ENCODE data around the gene USP40.

The USP40 gene

GRCh38 chr2:233553366-233553765 is 13.2 kb downstream of the USP40 start:
- peak; percentile 30 for DNase-seq (ENCODE audit: low read depth)
- TF ChIP-seq, protein P1, sequence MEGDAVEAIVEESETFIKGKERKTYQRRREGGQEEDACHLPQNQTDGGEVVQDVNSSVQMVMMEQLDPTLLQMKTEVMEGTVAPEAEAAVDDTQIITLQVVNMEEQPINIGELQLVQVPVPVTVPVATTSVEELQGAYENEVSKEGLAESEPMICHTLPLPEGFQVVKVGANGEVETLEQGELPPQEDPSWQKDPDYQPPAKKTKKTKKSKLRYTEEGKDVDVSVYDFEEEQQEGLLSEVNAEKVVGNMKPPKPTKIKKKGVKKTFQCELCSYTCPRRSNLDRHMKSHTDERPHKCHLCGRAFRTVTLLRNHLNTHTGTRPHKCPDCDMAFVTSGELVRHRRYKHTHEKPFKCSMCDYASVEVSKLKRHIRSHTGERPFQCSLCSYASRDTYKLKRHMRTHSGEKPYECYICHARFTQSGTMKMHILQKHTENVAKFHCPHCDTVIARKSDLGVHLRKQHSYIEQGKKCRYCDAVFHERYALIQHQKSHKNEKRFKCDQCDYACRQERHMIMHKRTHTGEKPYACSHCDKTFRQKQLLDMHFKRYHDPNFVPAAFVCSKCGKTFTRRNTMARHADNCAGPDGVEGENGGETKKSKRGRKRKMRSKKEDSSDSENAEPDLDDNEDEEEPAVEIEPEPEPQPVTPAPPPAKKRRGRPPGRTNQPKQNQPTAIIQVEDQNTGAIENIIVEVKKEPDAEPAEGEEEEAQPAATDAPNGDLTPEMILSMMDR (conservative IDR thresholded peaks at IDR 0.05; ENCODE audit: low read depth, low read length) = no peak
- no peak overlapping the region for H3K4me3 ChIP-seq (ENCODE audit: low read depth, low read length)

GRCh38 chr2:233551491-233551890 is 15.1 kb downstream of the USP40 start:
- no peak for DNase-seq (ENCODE audit: low read depth)
- no peak overlapping the region for H3K4me3 ChIP-seq (ENCODE audit: low read depth, low read length)
- TF ChIP-seq, protein P1 (conservative IDR thresholded peaks at IDR 0.05; ENCODE audit: low read depth, low read length) = no peak

GRCh38 chr2:233546774-233547173 is 19.8 kb downstream of the USP40 start:
- H3K4me3 ChIP-seq (ENCODE audit: low read depth, low read length) = no peak overlapping the region
- TF ChIP-seq, protein P1 (conservative IDR thresholded peaks at IDR 0.05; ENCODE audit: low read depth, low read length) = no peak
- no peak for DNase-seq (ENCODE audit: low read depth)

DNA sequence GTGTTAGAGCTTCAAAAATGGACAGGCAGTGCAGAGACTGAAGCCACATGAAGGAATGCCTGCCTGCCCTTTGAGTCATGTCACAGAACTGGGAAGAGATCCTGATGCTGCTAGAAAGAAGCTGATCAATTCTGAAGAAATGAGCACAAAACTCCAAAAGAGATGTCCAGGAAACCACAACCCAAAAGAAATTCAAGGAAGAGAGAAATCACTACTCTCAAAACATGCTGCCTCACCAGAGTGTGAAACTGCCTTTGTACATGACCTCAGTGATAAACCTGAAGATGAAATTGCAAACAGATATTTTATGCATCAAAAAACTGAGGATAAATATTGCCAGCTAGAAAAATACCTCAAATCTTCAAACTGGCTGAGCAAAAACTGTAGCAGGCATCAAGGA is 20.5 kb downstream of the USP40 start:
- no peak for DNase-seq (ENCODE audit: low read depth)
- TF ChIP-seq, protein P1 (conservative IDR thresholded peaks at IDR 0.05; ENCODE audit: low read depth, low read length) = no peak
- no peak overlapping the region for H3K4me3 ChIP-seq (ENCODE audit: low read depth, low read length)

GRCh38 chr2:233544200-233544610 is 22.4 kb downstream of the USP40 start:
- no peak for DNase-seq (ENCODE audit: low read depth)
- no peak overlapping the region for H3K4me3 ChIP-seq (ENCODE audit: low read depth, low read length)
- TF ChIP-seq, protein P1 (conservative IDR thresholded peaks at IDR 0.05; ENCODE audit: low read depth, low read length) = no peak

DNA sequence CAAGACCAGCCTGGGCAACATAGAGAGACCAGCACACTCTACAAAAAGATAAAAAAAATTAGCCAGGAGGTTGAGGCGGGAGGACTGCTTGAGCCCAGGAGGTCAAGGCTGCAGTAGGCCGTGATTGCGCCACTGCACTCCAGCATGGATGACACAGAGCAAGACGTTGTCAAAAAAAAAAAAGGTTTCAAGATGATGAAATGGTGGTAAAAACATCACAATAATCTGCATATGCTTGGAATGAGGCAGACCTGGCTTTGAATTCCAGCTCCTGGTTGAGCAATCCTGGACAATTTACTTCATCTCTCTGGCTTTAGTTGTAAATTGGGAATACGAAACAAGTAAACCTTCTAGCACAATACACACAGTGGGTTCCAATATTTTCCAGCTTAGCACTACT is 24.1 kb downstream of the USP40 start:
- DNase-seq (ENCODE audit: low read depth) = peak; percentile 94
- no peak overlapping the region for H3K4me3 ChIP-seq (ENCODE audit: low read depth, low read length)
- TF ChIP-seq, protein P1 (conservative IDR thresholded peaks at IDR 0.05; ENCODE audit: low read depth, low read length) = no peak

- no peak overlapping the region for H3K4me3 ChIP-seq (ENCODE audit: low read depth, low read length)
- TF ChIP-seq, protein P1 (conservative IDR thresholded peaks at IDR 0.05; ENCODE audit: low read depth, low read length) = no peak
- no peak for DNase-seq (ENCODE audit: low read depth)
These were observed 27.8 kb downstream of the USP40 start for GRCh38 chr2:233538741-233539140.
